CD14-positive monocyte (primary cell): ENCODE measurements around the gene MEPCE. TPM values are rescaled to one million over a fixed set of nuclear protein-coding genes. Genes with fewer than 3 reads are reported as not detected.

Source experiments
- DNase-seq, 3 donors: peaks; one replicate each; pipeline ENCODE4 v3.0.0-alpha.2; 2011 to 2022
- H2AFZ ChIP-seq: 2 replicates; pipeline ENCODE4 v1.6.0; 2012; ENCODE audit warnings: mild to moderate bottlenecking, low read depth, low read length, inconsistent platforms; ENCODE audit not compliant: insufficient read depth, poor library complexity, severe bottlenecking
- H3K27ac ChIP-seq, 2 donors: 1 replicate in 1 of 2; 2 replicates in 1 of 2; pipeline ENCODE4 v1.5.1; 2012 to 2013; ENCODE audit warnings: low read length in 2 of 2, control low read depth in 1 of 2, inconsistent platforms in 1 of 2, low read depth in 1 of 2, mild to moderate bottlenecking in 1 of 2
- H3K27me3 ChIP-seq, 2 donors: one replicate each; pipeline versions ENCODE4 v1.6.0 to v1.6.1; 2011 to 2013; ENCODE audit warnings: low read length in 2 of 2; ENCODE audit not compliant: control insufficient read depth in 2 of 2, insufficient read depth in 2 of 2
- H3K36me3 ChIP-seq, 2 donors: replicated peaks in 1 of 2; 1 replicate in 1 of 2; 2 replicates in 1 of 2; pipeline versions ENCODE4 v1.5.1 to v1.6.1; 2012 to 2013; ENCODE audit warnings: low read length in 2 of 2, control low read depth in 1 of 2, inconsistent platforms in 1 of 2, mild to moderate bottlenecking in 1 of 2; ENCODE audit not compliant: insufficient read depth in 2 of 2, control insufficient read depth in 1 of 2
- H3K4me1 ChIP-seq, 2 donors: 1 replicate in 1 of 2; 2 replicates in 1 of 2; pipeline versions ENCODE4 v1.5.1 to v1.6.1; 2012 to 2013; ENCODE audit warnings: low read length in 2 of 2, control low read depth in 1 of 2, inconsistent platforms in 1 of 2, mild to moderate bottlenecking in 1 of 2, moderate library complexity in 1 of 2; ENCODE audit not compliant: insufficient read depth in 2 of 2, control insufficient read depth in 1 of 2
- H3K4me2 ChIP-seq: replicated peaks from 2 replicates; pipeline ENCODE3; 2012; ENCODE audit warnings: low read length, moderate library complexity, mild to moderate bottlenecking; ENCODE audit not compliant: poor library complexity, severe bottlenecking; ENCODE audit errors: extremely low read depth
- H3K4me3 ChIP-seq, 3 experiments: fragments of 200-600 bp in 1 of 3; sonication (generic) in 1 of 3; replicated peaks in 1 of 3; 1 replicate in 2 of 3; 2 replicates in 1 of 3; pipeline ENCODE4 v1.5.1; 2011 to 2013; ENCODE audit warnings: low read length in 3 of 3, mild to moderate bottlenecking in 3 of 3, control low read depth in 2 of 3, low read depth in 2 of 3, inconsistent platforms in 1 of 3, moderate library complexity in 1 of 3
- H3K79me2 ChIP-seq: 2 replicates; pipeline ENCODE4 v1.6.0; 2012; ENCODE audit warnings: mild to moderate bottlenecking, control low read depth, inconsistent platforms, low read length, moderate library complexity; ENCODE audit not compliant: insufficient read depth
- H3K9ac ChIP-seq: 2 replicates; pipeline ENCODE4 v1.6.0; 2017; ENCODE audit warnings: low read length, mild to moderate bottlenecking; ENCODE audit not compliant: insufficient read depth, poor library complexity, severe bottlenecking
- H3K9me3 ChIP-seq, 2 donors: replicated peaks in 1 of 2; 1 replicate in 1 of 2; 2 replicates in 1 of 2; pipeline versions ENCODE4 v1.5.1 to v1.6.1; 2012 to 2013; ENCODE audit warnings: low read length in 2 of 2, control low read depth in 1 of 2; ENCODE audit not compliant: control insufficient read depth in 1 of 2, insufficient read depth in 1 of 2
- H4K20me1 ChIP-seq: 2 replicates; pipeline ENCODE4 v1.6.0; 2012; ENCODE audit warnings: mild to moderate bottlenecking, low read length, control low read depth, moderate library complexity; ENCODE audit not compliant: insufficient read depth
- H3K27ac Mint-ChIP-seq, 7 donors: one replicate each; pipeline ENCODE4 v1.8.0; 2020; ENCODE audit warnings: mild to moderate bottlenecking in 7 of 7, mixed read lengths in 7 of 7, moderate library complexity in 6 of 7, inconsistent platforms in 2 of 7
- H3K27me3 Mint-ChIP-seq, 3 donors: one replicate each; pipeline ENCODE4 v1.8.0; 2021 to 2022; ENCODE audit warnings: low read depth in 3 of 3, mild to moderate bottlenecking in 3 of 3, mixed read lengths in 3 of 3, moderate library complexity in 3 of 3, inconsistent platforms in 1 of 3
- H3K36me3 Mint-ChIP-seq, 2 donors: one replicate each; pipeline ENCODE4 v1.8.0; 2020; ENCODE audit warnings: mixed read lengths in 2 of 2, inconsistent platforms in 1 of 2, mild to moderate bottlenecking in 1 of 2
- H3K4me1 Mint-ChIP-seq: one replicate; pipeline ENCODE4 v1.8.0; 2020; ENCODE audit warnings: mild to moderate bottlenecking, mixed read lengths
- H3K4me3 Mint-ChIP-seq, 2 donors: one replicate each; pipeline ENCODE4 v1.8.0; 2020; ENCODE audit warnings: mild to moderate bottlenecking in 2 of 2, mixed read lengths in 2 of 2, moderate library complexity in 1 of 2
- H3K9me3 Mint-ChIP-seq, 7 donors: one replicate each; pipeline ENCODE4 v1.8.0; 2020 to 2022; ENCODE audit warnings: mixed read lengths in 7 of 7, mild to moderate bottlenecking in 6 of 7, moderate library complexity in 6 of 7, inconsistent platforms in 2 of 7
- CTCF ChIP-seq: fragments of 200-600 bp; IDR thresholded peaks from one replicate; pipeline ENCODE4 v1.8.0; 2022; ENCODE audit warnings: antibody characterized with exemption, mild to moderate bottlenecking
- WGBS: methylation state at CpG from one replicate; pipeline ENCODE4 v1.1.5; 2013; ENCODE audit warnings: missing lambda C conversion rate; ENCODE audit not compliant: insufficient coverage; 5-methylcytosine and 5-hydroxymethylcytosine counted together
- intact Hi-C, 2 donors: fragments of 100-400 bp; cut with micrococcal nuclease; formaldehyde crosslinking; loops; one replicate each; pipeline versions ENCODE4 v1.15.0 to v1.15.1; 2023
- polyA plus RNA-seq, 3 donors: library from polyadenylated mRNA; depleted of rRNA in 1 of 3; unstranded in 2 of 3; stranded (reverse) in 1 of 3; fragments of 300-500 nt in 2 of 3; fragments of >200 nt in 1 of 3; fragmentation: Illumina TruSeq in 2 of 3; gene quantifications; 1 replicate in 2 of 3; 2 replicates in 1 of 3; pipeline ENCODE4 v1.2.3, GENCODE V29; 2012 to 2021

The MEPCE gene
- polyA plus RNA-seq, 3 donors, result 2.9 to 43.2 (median 3.3) TPM

GRCh38 chr7:100455206-100455605, 25.6 kb downstream of the MEPCE start:
- Histone ChIP-seq H2AFZ (no peak overlapping the region), H3K79me2 (no peaks in the 10 kb centered on the region), H3K4me1 (peaks cover 7% of the 10 kb centered on the region in 2 donors), H3K4me3 (no peak overlapping the region), H3K9me3 (no peaks in the 10 kb centered on the region), H3K27me3 (no peaks in the 10 kb centered on the region), H3K27ac (no peak overlapping the region), H3K9ac (no peak overlapping the region), H3K36me3 (peaks cover 3 to 20% of the 10 kb centered on the region in 2 donors), H3K4me2 (no peak overlapping the region), H4K20me1 (no peaks in the 10 kb centered on the region)
- WGBS, result 80% methylated on average over 1 of the region's 3 CpGs
- Mint-ChIP-seq H3K4me3 (no peak overlapping the region), H3K9me3 (no peaks in the 10 kb centered on the region), H3K27me3 (peaks cover 0 to 8% (median 6%) of the 10 kb centered on the region in 3 donors), H3K4me1 (peaks cover 16% of the 10 kb centered on the region), H3K36me3 (peaks cover 13 to 27% of the 10 kb centered on the region in 2 donors), H3K27ac (no peak overlapping the region)
- TF ChIP-seq CTCF, result no peak
- no peak for DNase-seq
- intact Hi-C loops, result no loop called here

DNA sequence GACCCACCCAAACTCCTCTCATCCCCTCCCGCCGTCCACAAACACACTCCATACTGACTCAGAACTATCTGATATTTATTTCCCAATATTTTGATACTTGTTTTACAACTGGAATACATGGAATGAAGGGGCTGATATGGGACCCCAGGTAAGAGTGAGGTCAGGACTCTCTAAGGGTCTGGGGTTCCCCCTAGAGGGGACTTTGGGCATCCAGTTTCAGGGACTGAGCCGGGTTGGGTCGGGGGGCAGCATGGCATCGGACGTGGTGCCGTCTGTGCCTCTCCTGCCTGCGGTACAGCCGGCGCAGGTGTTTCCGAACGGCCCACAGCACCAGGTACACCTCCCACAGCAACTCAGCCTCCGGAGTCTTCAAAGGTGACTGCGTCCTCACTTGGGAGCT, 26.9 kb downstream of the MEPCE start:
- Mint-ChIP-seq H3K9me3 (no peaks in the 10 kb centered on the region), H3K27me3 (peaks cover 1 to 8% (median 6%) of the 10 kb centered on the region in 3 donors), H3K4me3 (no peak overlapping the region), H3K4me1 (peaks cover 8% of the 10 kb centered on the region), H3K36me3 (peaks cover 26 to 41% of the 10 kb centered on the region in 2 donors), H3K27ac (no peak overlapping the region)
- H3K79me2 ChIP-seq, result no peaks in the 10 kb centered on the region
- no peak overlapping the region for H2AFZ ChIP-seq
- intact Hi-C loops, result no loop called here
- H3K27ac ChIP-seq, result no peak overlapping the region
- no peaks in the 10 kb centered on the region for H3K27me3 ChIP-seq
- no peak for TF ChIP-seq CTCF
- no peak for DNase-seq
- H3K9ac ChIP-seq, result no peak overlapping the region
- no peaks in the 10 kb centered on the region for H3K4me1 ChIP-seq
- H3K4me2 ChIP-seq, result no peak overlapping the region
- peaks cover 7 to 31% of the 10 kb centered on the region in 2 donors for H3K36me3 ChIP-seq
- no peak overlapping the region for H3K4me3 ChIP-seq
- H4K20me1 ChIP-seq, result no peaks in the 10 kb centered on the region
- WGBS, result 100% methylated on average over 2 of the region's 14 CpGs
- H3K9me3 ChIP-seq, result no peaks in the 10 kb centered on the region
